ENCODE measurements around the gene ZSCAN10. TPM values are rescaled to one million over a fixed set of nuclear protein-coding genes. Genes with fewer than 3 reads are reported as not detected.

The ZSCAN10 gene
- total RNA-seq, 1 experiment from 2014 or later, result 207 TPM

DNA sequence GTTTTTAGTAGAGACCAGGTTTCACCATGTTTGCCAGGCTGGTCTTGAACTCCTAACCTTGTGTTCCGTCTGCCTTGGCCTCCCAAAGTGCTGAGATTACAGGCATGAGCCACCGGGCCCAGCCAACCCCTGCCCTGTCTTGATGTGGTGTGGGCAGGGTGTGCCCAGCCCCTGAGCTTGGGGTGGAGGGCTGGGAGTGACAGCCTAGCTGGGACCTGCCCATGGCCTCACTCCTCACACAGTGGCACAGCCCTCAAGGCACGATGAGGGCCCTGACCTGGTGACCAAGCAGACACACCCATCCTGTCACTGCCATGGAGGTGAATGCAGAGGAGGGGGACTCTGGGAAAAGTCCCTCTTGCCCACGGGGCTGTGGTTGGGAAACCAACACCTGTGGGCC, 30.6 kb downstream of the ZSCAN10 start:
- H3K27me3 ChIP-seq (ENCODE audit: insufficient read depth, low read length), result no peaks in the 10 kb centered on the region
- H3K79me2 ChIP-seq (ENCODE audit: insufficient read depth, low read length), result no peaks in the 10 kb centered on the region

More for the DNA sequence above, 30.6 kb downstream of the ZSCAN10 start:
- no peaks in the 10 kb centered on the region; a peak in 1 of 7 replicates for H3K36me3 Mint-ChIP-seq (ENCODE audit: insufficient read depth in 1 of 3, low read depth in 3 of 3)
- Histone ChIP-seq H2BK12ac (ENCODE audit: insufficient read length, low read depth, low read length) (no peak overlapping the region), H3K4me1 (ENCODE audit: insufficient read depth, low read length) (no peaks in the 10 kb centered on the region; the same call in 1 of the 2 replicates), H4K8ac (replicated peaks; ENCODE audit: insufficient read length, low read depth, low read length) (no peak overlapping the region), H3K27ac (ENCODE audit: insufficient read length, low read depth, low read length) (no peak overlapping the region), H4K5ac (ENCODE audit: insufficient read length, low read depth, low read length) (no peak overlapping the region), H3K56ac (ENCODE audit: insufficient read length, low read depth, low read length) (no peak overlapping the region), H3K18ac (ENCODE audit: insufficient read length, low read depth, low read length) (no peak overlapping the region), H3K14ac (ENCODE audit: insufficient read depth, low read length) (no peak overlapping the region), H4K20me1 (ENCODE audit: control insufficient read depth, insufficient read depth, insufficient read length) (no peaks in the 10 kb centered on the region), H3K23ac (ENCODE audit: insufficient read length, low read depth, low read length) (no peak overlapping the region), H3K4ac (ENCODE audit: low read depth, low read length) (no peak overlapping the region), H4K91ac (ENCODE audit: insufficient read length, low read depth, low read length) (no peak overlapping the region), H2BK120ac (ENCODE audit: low read depth, low read length, poor library complexity, severe bottlenecking) (no peak overlapping the region), H3K79me1 (ENCODE audit: insufficient read depth, low read depth, low read length, poor library complexity, severe bottlenecking) (no peaks in the 10 kb centered on the region), H3K4me2 (ENCODE audit: insufficient read depth, insufficient read length, low read length) (no peak overlapping the region), H2BK20ac (ENCODE audit: low read depth, low read length, poor library complexity, severe bottlenecking) (no peak overlapping the region), H3K9me3 (ENCODE audit: control insufficient read depth, low read depth, low read length) (no peaks in the 10 kb centered on the region), H3K23me2 (ENCODE audit: insufficient read length, low read depth, low read length, poor library complexity, severe bottlenecking) (no peaks in the 10 kb centered on the region), H3T11ph (ENCODE audit: low read length) (no peak overlapping the region), H2BK5ac (ENCODE audit: insufficient read length, low read length) (no peak overlapping the region), H2AFZ (ENCODE audit: low read length) (no peak overlapping the region), H3K9ac (ENCODE audit: extremely low read depth, insufficient read length, low read length) (no peak overlapping the region), H2AK5ac (ENCODE audit: insufficient read length, low read length) (no peak overlapping the region), H2BK15ac (ENCODE audit: low read depth, low read length) (no peak overlapping the region)
- peaks cover 9% of the 10 kb centered on the region for H3K27me3 Mint-ChIP-seq (ENCODE audit: low read depth)
- WGBS (ENCODE audit: extremely low coverage, insufficient read length, low lambda C conversion rate), result no CpG with 5 or more reads among the region's 4 CpGs
- no peak overlapping the region for H3K27ac Mint-ChIP-seq
- peak overlapping the region in 1 of 2 experiments; percentile 44; a peak in 1 of 5 replicates for H3K4me3 Mint-ChIP-seq
- TF ChIP-seq, protein P1, sequence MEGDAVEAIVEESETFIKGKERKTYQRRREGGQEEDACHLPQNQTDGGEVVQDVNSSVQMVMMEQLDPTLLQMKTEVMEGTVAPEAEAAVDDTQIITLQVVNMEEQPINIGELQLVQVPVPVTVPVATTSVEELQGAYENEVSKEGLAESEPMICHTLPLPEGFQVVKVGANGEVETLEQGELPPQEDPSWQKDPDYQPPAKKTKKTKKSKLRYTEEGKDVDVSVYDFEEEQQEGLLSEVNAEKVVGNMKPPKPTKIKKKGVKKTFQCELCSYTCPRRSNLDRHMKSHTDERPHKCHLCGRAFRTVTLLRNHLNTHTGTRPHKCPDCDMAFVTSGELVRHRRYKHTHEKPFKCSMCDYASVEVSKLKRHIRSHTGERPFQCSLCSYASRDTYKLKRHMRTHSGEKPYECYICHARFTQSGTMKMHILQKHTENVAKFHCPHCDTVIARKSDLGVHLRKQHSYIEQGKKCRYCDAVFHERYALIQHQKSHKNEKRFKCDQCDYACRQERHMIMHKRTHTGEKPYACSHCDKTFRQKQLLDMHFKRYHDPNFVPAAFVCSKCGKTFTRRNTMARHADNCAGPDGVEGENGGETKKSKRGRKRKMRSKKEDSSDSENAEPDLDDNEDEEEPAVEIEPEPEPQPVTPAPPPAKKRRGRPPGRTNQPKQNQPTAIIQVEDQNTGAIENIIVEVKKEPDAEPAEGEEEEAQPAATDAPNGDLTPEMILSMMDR (conservative IDR thresholded peaks at IDR 0.05), result no peak
- DNase-seq, result no peak
- H3K4me1 Mint-ChIP-seq, result peaks cover 30 to 33% of the 10 kb centered on the region in 2 experiments
- H3K9me3 Mint-ChIP-seq, result no peaks in the 10 kb centered on the region; a peak in 1 of 5 replicates

Measured in H9 (cell line).